Globus pallidus (tissue), 1 donor: ENCODE data around the gene CTNNB1.
A peak's percentile ranks its signal among the peaks of the same experiment; 100 is the strongest.

Experiments used
- DNase-seq: peaks from one replicate; pipeline ENCODE4 v3.0.0-alpha.2; 2015; ENCODE audit warnings: low spot score

CTNNB1 gene

GRCh38 chr3:41192885-41193284 lies 6.4 kb upstream of the CTNNB1 start:
- DNase-seq, result no peak

- DNase-seq, result no peak
Observed at GRCh38 chr3:41193794-41194539, 5.3 kb upstream of the CTNNB1 start.

- no peak for DNase-seq
Observed at GRCh38 chr3:41194701-41195100, 4.6 kb upstream of the CTNNB1 start.

GRCh38 chr3:41195946-41196345 lies 3.4 kb upstream of the CTNNB1 start:
- no peak for DNase-seq

- no peak for DNase-seq
Observed at GRCh38 chr3:41196499-41197410, 2.5 kb upstream of the CTNNB1 start.

GRCh38 chr3:41198046-41198445 lies 1.3 kb upstream of the CTNNB1 start:
- DNase-seq, result no peak

GRCh38 chr3:41198526-41198925 lies 779 bp upstream of the CTNNB1 start:
- DNase-seq, result peak; percentile 33

GRCh38 chr3:41199866-41200668 lies 762 bp downstream of the CTNNB1 start:
- DNase-seq, result peak; percentile 32

GRCh38 chr3:41200669-41201021 lies 1.3 kb downstream of the CTNNB1 start:
- DNase-seq, result peak; percentile 53

GRCh38 chr3:41202075-41202833 lies 2.9 kb downstream of the CTNNB1 start:
- DNase-seq, result no peak

GRCh38 chr3:41202834-41203345 lies 3.6 kb downstream of the CTNNB1 start:
- DNase-seq, result peak; percentile 50

GRCh38 chr3:41204369-41204768 lies 5.1 kb downstream of the CTNNB1 start:
- DNase-seq, result no peak

- DNase-seq, result no peak
Observed at GRCh38 chr3:41205591-41205990, 6.3 kb downstream of the CTNNB1 start.

- DNase-seq, result no peak
Observed at GRCh38 chr3:41207355-41207754, 8.1 kb downstream of the CTNNB1 start.

- DNase-seq, result no peak
Observed at GRCh38 chr3:41208507-41209220, 9.4 kb downstream of the CTNNB1 start.

- DNase-seq, result no peak
Observed at GRCh38 chr3:41209646-41210045, 10.3 kb downstream of the CTNNB1 start.

GRCh38 chr3:41210966-41211365 lies 11.7 kb downstream of the CTNNB1 start:
- DNase-seq, result no peak

- DNase-seq, result no peak
Observed at GRCh38 chr3:41212088-41212487, 12.8 kb downstream of the CTNNB1 start.

- DNase-seq, result no peak
Observed at GRCh38 chr3:41213588-41213987, 14.3 kb downstream of the CTNNB1 start.

GRCh38 chr3:41216422-41216821 lies 17.1 kb downstream of the CTNNB1 start:
- DNase-seq, result no peak

GRCh38 chr3:41216993-41217392 lies 17.7 kb downstream of the CTNNB1 start:
- no peak for DNase-seq
